Activated CD8-positive, alpha-beta memory T cell treated with anti-CD3 and anti-CD28 coated beads for 4 hours (primary cell): ENCODE measurements around the gene CAPNS1.

Experiments used
- DNase-seq, 2 donors: peaks; one replicate each; pipeline ENCODE4 v3.0.0-alpha.2; 2020; ENCODE audit warnings: low read depth in 2 of 2

CAPNS1 gene

GRCh38 chr19:36139473-36140303 lies at the start of gene CAPNS1:
CAPNS1 (plus strand) TSS chr19:36140066; CDS start chr19:36141012, 946 bp downstream.
- DNase-seq: peak; percentile 83 to 85

- DNase-seq: no peak
Observed at GRCh38 chr19:36090910-36091695, 48.8 kb upstream of the CAPNS1 start.

- DNase-seq: no peak
Observed at GRCh38 chr19:36092566-36092965, 47.3 kb upstream of the CAPNS1 start.

- no peak for DNase-seq
Observed at GRCh38 chr19:36093146-36093662, 46.7 kb upstream of the CAPNS1 start.

- no peak for DNase-seq
Observed at GRCh38 chr19:36093687-36094086, 46.2 kb upstream of the CAPNS1 start.

- DNase-seq: no peak
Observed at GRCh38 chr19:36097036-36097435, 42.8 kb upstream of the CAPNS1 start.

- no peak for DNase-seq
Observed at GRCh38 chr19:36099166-36099785, 40.6 kb upstream of the CAPNS1 start.

GRCh38 chr19:36100476-36100875 lies 39.4 kb upstream of the CAPNS1 start:
- no peak for DNase-seq

GRCh38 chr19:36101550-36102327 lies 38.1 kb upstream of the CAPNS1 start:
- no peak for DNase-seq

- DNase-seq: no peak
Observed at GRCh38 chr19:36103040-36103626, 36.7 kb upstream of the CAPNS1 start.

- DNase-seq: no peak
Observed at GRCh38 chr19:36103842-36104552, 35.9 kb upstream of the CAPNS1 start.

- DNase-seq: no peak
Observed at GRCh38 chr19:36106441-36106840, 33.4 kb upstream of the CAPNS1 start.

- no peak for DNase-seq
Observed at GRCh38 chr19:36106991-36107390, 32.9 kb upstream of the CAPNS1 start.

GRCh38 chr19:36108684-36109083 lies 31.2 kb upstream of the CAPNS1 start:
- no peak for DNase-seq

- no peak for DNase-seq
Observed at GRCh38 chr19:36110487-36111199, 29.2 kb upstream of the CAPNS1 start, which contains the start of gene OVOL3. OVOL3 (plus strand) TSS chr19:36111143; CDS start chr19:36111203, 60 bp downstream.

- DNase-seq: no peak
Observed at GRCh38 chr19:36111200-36111539, 28.7 kb upstream of the CAPNS1 start.

GRCh38 chr19:36112678-36113077 lies 27.2 kb upstream of the CAPNS1 start:
- no peak for DNase-seq

- no peak for DNase-seq
Observed at GRCh38 chr19:36113425-36113824, 26.4 kb upstream of the CAPNS1 start.

GRCh38 chr19:36113894-36114720 lies 25.8 kb upstream of the CAPNS1 start:
- DNase-seq: no peak
